SH-SY5Y (cell line): ENCODE results near the gene CFAP45.

ENCODE experiments used
- GATA2 ChIP-seq: IDR thresholded peaks from 2 replicates; pipeline ENCODE4 v1.6.1; 2011; ENCODE audit warnings: mild to moderate bottlenecking, low read depth, low read length
- GATA3 ChIP-seq: IDR thresholded peaks from 2 replicates; pipeline ENCODE4 v1.6.1; 2011; ENCODE audit warnings: low read depth, mild to moderate bottlenecking, low read length, moderate library complexity

The CFAP45 gene

DNA sequence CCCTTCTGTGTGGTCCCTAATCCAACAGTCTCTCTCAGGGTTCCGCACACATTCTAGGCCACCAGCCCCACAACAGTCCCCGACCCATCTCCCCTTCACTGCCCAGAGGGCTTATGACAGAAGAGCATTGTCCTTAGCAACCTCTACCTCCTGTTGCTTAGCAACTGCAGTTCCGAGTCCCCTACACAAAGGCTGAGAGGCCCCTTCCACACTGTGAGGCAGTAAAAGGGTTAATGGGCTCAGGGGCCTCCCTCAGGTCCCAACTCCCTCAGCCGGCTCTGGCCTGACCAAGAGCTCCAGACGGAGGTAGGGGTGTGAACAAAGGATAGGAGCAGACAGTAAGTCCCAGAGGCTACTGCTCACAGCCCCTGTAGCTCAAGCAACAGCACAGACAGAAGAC lies 41.2 kb upstream of the CFAP45 start:
- TF ChIP-seq GATA2, result no peak
- TF ChIP-seq GATA3, result no peak

DNA sequence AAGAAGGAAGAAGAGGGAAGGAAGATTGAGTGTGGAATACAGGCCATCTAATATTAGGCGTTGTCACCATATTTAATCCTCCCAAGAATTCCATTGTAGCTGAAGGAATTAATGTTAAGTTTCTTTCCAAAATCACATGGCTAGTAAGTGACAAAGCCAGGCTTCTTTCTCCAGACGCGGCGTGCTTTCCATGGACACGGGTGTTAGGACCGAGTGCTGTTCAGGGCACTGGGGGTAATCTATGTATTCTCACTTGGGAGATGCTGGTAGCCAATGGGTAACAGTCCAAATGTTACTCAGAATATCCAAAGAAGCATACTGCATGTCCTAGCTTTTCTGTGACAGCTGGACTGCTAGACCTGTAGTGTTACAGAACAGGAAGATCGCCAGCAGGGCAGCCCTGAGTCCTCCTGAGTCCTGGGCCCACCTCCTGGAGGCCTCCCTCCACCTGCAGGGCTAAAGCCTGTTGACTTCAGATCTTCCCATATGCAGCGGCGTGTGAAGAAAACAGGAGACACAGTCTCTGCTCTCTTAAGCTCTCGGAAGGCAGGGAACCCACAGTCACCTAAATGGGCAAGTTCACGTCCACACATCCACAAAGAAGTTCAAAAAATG lies 40.1 kb upstream of the CFAP45 start:
- TF ChIP-seq GATA3 (no peak), GATA2 (no peak)

DNA sequence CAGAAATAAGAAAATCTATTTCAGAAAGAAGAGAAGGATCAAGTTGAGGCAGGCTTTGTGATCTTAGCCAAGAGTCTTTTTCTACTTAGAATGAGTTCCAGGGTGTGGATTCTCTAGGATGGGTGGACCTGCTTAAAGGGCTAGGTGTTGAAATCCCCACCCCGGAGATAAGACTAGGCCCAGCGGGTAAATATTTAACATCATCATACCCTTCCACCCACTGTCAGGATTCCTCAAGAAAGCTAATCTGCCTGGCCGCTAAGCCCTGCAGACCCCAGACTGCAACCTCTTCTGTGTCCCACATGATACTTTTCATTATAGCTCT lies 39.7 kb upstream of the CFAP45 start:
- TF ChIP-seq GATA2 (no peak), GATA3 (no peak)

DNA sequence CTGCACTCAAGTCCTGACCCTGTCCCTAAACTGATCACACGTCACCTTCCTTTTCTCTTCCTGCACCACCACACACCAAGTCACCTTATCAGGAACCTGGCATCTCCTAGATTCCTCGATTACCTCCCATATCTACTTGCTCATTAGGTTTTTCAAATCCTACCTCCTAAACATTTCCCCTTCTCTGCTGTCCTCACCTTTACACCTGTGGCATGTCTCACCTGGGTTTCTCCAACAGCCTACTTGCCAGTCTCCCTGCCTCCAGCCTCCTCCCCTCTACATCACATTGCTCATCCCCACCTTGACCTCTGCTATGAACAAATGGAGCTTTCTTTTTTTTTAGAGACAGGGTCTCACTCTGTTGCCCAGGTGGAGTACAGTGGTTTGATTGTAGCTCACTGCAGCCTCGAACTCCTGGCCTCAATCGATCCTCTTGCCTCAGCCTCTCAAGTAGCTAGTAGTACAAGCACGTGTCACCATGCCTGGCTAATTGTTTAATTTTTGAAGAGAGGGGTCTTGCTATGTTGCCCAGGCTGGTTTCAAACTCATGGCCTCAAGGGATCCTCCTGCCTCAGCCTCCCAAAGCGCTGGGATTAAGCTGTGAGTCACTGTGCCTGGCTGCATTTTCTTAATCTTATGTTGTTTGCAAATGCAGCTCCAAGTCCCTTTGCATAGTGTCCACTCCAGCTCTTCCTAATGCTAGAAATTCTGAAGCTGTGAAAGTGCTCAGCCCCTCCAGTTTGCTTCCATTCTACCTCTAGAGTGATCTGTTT lies 39.1 kb upstream of the CFAP45 start:
- TF ChIP-seq GATA2 (no peak), GATA3 (no peak)

DNA sequence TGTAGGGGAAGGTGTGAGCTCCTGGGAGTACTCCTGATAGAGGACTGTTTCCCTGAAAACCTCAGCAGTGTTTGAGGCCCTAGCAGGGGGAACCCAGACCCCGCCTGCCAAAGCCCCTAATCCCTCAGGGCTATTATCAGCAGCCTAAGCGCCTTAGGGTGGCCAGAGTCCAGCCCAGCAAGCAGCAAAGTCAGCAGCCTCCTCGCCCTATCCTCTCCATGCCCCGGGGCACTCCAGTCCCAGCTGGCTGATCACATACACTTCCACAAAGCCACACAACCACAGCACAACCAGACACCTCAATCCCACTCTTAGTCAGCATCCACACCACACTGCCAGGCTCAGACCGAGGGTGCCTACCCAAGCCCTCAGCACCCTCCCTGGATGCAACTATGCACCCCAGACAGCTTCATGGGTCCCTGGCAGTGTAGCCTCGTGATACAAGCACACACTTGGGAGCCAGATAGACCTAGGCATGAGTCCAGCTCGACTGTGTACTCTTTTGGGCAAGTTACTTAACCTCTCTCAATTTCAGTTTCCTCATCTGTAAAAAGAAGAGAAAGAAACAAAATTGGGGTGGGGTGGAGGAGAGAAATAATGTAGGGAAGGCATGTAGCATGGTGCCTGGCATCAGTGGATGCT lies 38.4 kb upstream of the CFAP45 start:
- TF ChIP-seq GATA2, result no peak
- no peak for TF ChIP-seq GATA3

DNA sequence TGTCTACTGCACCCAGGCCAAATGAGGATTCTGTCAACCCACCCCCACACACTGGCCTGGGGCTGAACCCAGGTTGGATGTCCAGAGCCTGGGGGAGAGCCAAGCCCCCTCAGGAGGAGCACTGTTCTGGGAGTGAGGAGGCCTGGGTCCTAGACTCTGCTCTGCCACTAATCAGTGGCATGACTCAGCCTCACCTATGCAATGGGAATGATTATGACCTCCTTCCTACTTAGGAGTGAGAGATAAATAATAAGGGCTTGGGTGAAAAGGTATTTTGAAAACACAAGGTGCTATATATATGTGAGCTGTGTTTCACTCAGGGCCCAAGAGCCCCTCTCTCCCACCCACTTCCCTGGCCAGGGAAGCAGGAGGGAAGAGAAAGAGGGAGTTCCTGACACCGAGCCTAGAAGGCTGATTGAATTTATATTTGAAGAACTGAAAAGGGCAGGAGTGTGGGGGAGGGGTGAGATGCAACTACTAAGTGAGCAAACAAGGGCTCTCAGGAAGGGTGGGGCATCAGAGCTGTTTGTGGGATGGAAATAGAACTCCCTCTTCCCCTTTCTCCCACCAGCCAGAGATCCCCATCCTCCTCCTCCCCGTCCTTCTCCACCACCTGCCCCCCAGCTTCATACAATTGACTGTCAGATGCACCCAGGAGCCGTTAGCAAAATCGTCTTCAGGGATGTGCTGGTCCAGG lies 37.2 kb upstream of the CFAP45 start:
- TF ChIP-seq GATA2 (no peak), GATA3 (no peak)

DNA sequence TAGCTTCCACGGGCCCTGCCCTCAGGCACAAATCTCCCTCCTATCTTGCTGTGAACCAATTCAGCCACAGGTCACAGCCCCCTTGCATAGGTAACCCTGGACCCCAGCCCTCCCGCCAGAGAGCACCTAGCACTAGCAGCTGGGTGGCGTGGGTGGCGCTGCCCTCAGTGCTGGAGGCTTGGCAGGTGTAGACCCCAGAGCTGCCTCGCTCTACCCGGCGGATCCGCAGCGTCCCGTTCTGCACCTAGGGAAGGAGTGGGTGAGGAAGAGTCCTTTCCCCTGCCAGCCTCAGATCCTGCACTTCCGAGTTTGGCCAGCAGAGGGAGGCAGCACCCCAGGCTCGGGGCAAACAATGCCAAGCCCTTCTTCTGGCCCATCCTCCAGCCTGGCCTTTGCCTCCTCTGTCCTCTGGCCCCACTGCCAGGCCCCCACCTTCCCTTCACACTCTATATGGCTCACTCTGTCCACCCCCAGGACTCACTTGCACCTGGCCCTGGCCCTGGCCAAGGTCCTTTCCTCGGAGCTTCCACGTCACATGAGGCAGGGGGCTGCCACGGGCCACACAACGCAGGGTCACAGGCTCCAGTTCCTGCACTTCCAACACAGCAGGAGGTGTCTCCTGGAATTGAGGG lies 36.4 kb upstream of the CFAP45 start:
- TF ChIP-seq GATA2 (no peak), GATA3 (no peak)

DNA sequence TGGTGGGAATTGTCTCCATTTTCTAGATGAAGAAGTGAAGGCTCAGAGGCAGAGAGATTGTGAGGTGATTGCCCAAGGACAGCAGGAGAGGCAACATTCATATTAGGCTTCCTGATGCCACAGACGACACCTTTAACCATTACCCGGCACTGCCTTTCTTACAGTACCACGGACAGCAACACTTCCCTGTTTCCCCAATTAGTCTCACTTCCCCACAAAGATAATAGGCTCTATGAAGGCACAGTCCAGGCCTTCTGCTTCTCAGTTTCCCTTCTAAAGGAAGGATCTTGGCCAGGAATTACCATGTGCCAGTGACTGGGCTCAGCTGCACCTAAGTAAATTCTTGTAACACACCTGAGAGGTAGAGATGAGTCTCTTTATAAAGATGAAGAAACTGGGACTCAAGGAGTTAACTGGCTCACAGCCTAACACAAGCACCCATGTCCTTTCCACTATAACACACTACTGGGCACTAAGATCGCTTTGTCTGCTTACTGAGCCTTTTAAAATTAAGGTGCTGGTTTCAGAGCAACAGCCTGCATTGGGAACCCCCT lies 35.8 kb upstream of the CFAP45 start:
- TF ChIP-seq GATA3, result no peak
- TF ChIP-seq GATA2, result no peak

DNA sequence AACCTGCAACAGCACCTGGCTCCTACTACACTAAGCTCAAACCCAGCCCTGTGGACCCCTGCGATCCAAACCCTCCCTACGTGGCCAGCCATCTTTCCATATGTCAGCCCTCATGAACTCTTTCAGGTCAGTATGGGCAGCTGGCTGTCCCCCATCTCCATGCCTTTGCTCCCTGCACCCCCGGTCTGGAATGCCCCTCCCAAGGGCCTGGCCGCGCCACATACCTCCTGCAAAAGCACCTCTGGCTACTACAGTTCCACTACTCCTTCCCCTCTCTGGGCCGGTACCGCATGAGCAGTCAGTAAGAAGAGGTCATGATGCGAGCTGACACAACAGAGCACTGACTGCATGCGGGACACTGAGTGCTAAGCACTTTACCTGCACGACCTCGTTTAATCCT lies 35.3 kb upstream of the CFAP45 start:
- TF ChIP-seq GATA2 (no peak), GATA3 (no peak)

DNA sequence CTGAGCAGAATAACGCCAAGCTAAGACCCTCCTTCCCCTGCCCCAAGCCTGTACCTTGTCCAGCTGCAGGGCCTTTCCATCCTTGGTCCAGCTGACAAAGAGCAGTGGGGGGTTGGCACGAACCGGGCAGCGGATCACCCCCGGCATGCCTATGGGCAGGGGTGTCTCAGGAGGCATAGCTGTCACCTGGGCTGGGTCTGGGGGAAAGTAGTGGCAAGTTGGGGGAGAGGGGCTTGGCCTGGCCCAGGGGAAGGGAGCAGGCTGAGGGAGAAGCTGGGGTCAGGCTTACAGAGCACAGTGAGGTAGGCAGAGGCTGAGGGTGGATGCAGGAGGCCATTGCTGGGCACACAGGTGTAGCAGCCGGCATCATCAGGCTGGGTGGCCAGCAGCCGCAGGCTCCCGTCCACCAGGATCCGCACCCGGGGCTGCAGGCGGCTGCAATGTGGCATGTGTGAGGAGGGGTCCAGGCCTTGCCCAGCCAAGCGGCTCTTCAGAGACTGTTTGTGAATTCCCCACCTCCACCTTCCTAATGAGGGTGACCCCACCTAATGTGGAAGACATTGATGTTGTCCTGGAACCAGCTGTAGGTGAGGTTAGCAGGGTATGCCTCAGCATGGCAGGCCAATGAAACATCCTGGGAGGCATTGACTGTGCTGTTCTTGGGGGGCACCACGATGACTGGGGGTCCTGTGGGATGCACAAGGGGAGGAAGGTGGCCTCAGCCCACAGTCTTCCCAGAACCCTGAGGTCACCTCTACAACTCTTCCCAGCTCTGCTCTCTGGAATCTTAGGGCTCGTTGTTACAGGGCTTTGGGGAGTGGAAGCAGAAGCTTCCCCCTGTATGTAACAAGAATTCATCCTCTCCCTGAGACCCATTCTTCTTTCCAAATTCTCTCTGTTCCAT lies 34.4 kb upstream of the CFAP45 start:
- TF ChIP-seq GATA3 (no peak), GATA2 (no peak)

DNA sequence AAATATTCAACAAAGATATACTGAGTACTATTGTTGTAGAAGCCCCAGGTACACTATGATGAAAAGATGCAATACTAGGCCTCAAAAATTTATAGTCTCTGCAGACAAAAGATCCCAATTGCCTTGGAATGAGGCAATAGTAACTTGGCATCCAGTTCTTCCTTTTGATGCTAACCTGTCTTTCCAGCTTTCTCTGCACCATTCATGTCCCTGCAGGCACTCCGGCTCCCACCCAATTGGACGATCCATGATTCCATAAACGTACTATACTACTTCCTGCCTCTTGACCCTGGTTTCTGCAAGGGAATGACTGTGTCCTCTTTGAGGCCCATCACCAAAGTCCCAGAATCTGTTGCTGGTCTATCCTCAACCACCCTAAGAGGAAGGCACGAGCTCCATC lies 33.4 kb upstream of the CFAP45 start:
- no peak for TF ChIP-seq GATA3
- TF ChIP-seq GATA2, result no peak

DNA sequence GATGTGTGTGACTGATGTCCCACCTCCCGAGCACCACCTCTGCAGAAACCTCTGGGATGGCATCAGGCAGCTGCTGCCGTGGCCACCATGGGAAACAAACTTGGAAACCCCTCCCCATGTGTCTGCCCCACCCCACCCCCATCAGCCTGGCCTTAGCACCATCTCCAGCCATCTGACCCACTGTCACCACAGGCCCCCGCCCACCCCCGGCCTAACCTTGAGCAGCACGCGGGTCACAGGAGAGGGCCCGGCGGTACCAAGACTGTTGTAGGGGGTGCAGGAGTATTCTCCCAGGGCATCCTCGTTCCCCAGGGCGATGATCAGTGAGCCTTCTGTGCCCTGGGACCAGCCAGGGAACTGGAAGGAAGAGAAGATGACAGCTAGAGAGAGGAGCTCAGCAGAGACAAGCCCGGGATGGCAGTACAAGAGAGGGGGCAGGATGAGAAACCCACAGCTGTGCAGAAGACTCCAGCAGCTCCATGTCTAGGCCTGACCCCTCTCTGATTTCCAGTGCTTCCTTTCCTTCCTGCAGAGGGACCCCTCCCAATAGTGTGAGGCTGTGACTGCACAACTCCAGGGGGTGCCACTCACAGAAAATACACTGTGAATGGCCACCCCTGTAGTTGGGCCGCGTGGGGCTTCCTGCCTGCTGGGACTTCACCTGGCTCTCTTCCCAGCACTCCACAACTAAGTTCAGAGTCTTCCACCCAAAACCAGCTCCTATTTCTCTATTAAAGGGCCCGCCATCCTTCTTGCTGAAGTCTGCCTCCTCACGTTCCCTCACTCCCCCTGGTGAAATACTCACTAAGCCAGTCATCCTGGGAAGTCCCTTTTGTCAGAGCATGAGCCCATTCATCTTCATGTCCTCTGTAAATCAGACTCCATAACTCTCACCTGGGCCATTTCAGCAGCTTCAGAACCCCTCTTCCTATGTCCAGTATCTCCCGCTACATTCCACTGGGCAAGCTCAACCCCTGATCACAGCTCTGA lies 32.6 kb upstream of the CFAP45 start:
- TF ChIP-seq GATA3 (no peak), GATA2 (no peak)

DNA sequence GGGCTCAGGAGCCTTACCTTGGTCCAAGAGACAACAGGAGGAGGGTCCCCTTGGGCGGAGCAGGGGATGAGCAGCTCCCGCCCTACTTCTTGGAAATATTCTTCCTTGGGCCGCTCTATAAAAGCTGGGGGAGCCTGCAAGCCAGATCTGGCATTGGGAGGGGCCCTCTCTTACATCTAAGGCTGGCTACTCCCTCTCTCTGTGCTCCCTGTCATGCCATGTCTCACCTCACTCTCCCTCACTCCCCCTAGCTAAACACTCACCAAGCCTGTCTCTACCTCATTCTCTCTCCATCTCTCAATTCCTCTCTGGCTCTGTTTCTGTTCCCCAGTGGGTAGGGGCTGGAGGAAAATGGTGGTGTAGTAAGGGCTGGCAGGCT lies 31.8 kb upstream of the CFAP45 start:
- TF ChIP-seq GATA3 (no peak), GATA2 (no peak)
